Measurements from ENCODE around the gene DVL2.
"Not testable (repeated sequence)": the region's sequence is repeated elsewhere in the genome, so short reads cannot be mapped to it uniquely, and the experiment has no call there.

The DVL2 gene

DNA sequence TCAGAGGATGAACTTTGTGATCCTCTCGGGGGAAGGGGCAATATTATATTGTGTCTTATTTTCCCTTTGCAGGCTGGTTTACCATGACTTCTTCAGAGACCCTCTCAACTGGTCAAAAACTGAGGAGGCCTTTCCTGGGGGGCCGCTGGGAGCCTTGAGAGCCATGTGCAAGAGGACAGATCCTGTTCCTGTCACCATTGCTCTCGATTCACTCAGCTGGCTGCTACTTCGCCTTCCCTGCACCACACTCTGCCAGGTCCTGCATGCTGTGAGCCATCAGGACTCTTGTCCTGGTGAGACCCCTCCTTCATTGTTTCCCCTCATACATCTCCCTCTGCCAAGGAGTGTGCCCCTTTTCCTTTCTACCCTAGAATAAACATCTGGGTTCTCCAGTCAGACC is 20.2 kb upstream of the DVL2 start:
- DNase-seq: no peak

GRCh38 chr17:7253082-7253481 is 18.8 kb upstream of the DVL2 start:
- DNase-seq: no peak

GRCh38 chr17:7252176-7253043 is 18.1 kb upstream of the DVL2 start, which contains the start of gene ELP5:
ELP5 (plus strand) TSS chr17:7252215; CDS start chr17:7252551, 336 bp downstream.
- DNase-seq: peak; percentile 75

DNA sequence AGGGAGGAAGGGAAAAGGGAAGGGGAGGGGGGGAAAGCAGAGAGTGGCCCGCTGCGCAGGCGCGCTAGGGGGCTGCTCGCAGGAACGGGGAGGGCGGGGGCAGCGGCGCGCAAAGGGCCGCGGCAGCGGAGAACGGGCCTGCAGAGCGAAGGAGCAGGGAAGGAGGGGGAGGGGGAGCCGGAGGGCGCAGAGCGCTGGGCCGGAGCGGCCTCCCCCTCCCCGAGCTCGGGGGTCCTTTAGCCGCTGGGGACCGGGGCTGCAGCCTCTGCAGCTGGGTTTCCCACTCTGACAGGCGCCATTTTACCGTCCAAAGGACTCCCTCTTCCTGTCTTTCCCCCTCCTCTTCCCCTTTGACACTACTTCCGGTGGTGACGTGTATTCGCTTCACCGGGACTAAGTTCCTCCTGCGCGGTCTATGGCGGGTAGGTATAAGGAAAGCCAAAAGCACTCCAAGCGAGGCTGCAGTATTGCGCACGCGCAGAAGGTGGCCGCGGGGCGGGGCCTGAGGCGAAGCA is 17.4 kb upstream of the DVL2 start, which contains the start of gene CTDNEP1:
CTDNEP1 (minus strand) TSS at position 74 of the 515 bp plus-strand sequence. CDS start 438 bp downstream, outside the sequence.
- DNase-seq: peak; percentile 94

DNA sequence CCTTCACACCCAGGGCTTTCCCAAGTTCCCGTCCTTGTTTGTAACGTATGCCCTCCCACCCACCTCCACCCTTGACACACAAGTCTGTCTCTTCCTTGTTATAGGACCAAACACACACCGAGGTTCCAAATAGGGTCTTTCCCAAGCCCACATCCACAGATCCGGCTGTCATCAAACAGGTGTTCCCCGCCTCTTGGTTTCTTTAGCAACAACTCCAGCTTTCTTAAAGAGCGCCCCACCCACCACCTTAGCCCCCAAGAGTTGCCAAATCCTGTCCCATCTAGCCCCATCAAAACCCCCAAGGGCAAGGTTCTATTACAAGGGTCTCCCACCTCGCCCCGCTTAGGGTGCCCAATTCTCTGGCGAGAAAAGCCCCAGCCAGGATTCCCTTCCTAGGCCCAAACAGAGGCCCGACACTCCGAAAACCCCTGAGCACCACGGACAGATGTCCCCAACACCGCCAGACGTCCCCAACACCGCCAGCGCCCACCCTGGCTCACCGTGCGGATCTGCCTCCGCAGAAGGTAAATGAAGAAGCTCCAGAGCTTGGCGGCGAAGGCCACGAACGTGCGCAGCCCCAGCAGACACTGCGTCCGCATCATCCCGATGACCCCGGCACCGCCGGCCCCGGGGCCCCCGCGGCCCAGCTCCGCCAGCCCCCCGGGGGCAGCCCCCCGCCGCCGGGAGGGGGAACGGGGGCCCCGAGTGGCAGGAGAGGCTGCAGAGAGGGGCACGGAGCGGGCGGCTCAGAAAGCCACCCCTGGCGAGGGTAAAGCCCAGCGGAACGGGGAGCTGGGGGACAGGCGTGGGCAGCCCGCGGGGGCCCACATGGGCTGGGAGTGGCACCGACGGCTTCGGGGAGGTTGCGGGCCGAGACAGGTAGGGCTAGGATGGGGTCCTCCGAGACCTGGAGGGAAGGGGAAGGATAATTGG is 16.6 kb upstream of the DVL2 start:
- DNase-seq: no peak

DNA sequence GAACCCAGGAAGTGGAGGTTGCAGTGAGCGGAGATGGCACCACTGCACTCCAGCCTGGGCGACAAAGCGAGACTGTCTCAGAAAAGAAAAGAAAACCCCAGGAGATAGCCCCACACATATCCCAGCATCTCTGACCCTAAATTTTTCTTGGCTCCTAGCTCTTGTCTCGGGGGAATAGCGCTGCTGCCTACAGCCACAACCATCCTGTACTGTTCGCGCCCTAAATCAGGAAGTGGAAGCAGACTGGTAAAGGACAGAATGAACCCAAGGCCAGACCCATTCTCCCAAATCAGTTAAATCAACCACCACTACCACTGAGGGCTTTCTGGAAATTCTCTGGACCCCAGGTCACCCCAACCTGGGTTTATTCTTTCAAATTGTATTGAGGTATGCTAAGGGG is 15.5 kb upstream of the DVL2 start:
- DNase-seq: no peak

GRCh38 chr17:7249214-7249613 is 14.9 kb upstream of the DVL2 start:
- DNase-seq: no peak

- no peak for DNase-seq
These were observed 14.5 kb upstream of the DVL2 start for GRCh38 chr17:7248796-7249195.

DNA sequence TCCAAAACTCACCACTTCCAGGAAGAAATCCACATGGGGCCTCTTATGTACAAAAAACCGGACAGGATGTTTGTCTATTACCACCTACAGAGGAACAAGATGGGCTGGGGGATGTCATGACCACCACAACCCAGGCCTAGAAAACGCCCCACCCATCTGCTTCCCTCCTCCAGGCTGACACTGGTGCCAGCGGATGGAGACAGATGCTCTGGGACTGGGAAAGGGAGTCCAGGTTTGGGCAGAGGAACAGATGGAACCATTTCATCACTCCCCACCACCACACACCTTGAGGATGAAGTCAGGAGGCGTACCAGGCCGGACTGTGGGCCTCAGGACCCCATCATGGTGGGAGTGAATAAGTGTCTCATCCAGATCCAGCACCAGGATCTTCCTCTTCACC is 12.5 kb upstream of the DVL2 start:
- no peak for DNase-seq

DNA sequence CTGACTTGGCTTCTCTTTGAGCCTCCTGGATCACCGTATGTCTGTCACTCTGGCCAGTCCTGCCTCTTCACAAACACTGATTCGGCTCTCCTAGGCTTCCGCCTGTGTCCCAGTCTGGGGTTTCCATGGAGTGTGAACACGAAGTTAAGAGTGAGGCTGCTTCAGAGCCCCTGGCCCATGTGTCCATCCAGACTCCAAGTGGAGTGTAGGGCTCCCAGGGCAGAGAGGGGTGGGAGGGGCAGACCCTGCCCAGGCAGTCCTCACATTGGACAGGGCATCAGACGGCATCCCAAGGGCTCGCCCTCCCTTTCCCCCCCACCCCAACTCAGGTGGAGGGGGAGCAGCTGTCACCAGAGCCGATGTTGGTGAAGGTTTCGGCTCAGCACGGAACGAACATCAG is 9.5 kb upstream of the DVL2 start:
- not testable (repeated sequence) for DNase-seq

GRCh38 chr17:7243453-7243729 is 9.1 kb upstream of the DVL2 start:
- DNase-seq: no peak

- DNase-seq: peak; percentile 89
These were observed 8.6 kb upstream of the DVL2 start for GRCh38 chr17:7242717-7243452.

DNA sequence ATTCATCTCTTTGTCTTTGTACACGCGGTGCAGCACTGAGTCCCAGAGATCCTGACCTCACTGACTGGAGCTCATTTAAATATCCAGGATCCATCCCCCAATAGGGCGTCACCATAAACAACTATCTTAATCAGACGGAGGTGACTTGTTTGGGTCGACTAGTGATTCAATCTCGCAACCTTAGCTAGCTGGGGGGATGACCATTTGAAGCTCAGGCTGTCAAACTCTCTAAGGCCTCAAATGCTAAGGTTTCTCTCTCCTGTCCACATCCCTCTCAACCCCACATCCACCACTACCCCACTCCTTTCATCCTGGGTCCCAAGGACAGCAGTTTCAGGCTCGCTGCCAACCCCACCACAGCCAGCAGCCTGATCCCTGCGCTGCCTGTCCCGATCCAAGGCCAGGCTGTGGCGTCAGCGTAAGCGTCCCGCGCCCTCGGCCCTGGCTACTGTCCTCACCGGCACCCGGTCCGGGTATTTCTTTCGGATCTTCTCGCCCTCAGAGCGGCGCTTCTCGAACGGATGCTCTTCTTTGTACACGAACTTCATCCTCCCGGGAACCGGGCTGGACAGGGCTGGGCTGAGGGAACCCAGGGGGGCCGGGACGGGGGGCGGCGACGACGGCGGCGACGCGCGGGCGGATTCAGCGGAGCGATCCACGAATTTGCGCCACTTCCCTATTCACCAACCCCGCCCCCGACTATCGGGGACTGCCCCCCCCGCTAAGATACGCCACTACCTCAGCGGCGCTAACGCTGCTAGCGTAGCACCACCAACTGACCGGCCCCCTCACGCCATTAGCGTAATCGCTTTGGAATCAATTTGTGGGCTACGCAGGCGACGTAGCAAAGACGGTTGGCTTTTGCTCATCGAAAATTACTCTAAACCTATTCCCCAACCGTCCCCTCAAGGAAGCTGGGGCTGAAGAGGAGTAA is 7.7 kb upstream of the DVL2 start, which contains the start of gene GABARAP:
GABARAP (minus strand) TSS at position 667 of the 934 bp plus-strand sequence; CDS start at position 548, 119 bp downstream.
- DNase-seq: peak; percentile 89

DNA sequence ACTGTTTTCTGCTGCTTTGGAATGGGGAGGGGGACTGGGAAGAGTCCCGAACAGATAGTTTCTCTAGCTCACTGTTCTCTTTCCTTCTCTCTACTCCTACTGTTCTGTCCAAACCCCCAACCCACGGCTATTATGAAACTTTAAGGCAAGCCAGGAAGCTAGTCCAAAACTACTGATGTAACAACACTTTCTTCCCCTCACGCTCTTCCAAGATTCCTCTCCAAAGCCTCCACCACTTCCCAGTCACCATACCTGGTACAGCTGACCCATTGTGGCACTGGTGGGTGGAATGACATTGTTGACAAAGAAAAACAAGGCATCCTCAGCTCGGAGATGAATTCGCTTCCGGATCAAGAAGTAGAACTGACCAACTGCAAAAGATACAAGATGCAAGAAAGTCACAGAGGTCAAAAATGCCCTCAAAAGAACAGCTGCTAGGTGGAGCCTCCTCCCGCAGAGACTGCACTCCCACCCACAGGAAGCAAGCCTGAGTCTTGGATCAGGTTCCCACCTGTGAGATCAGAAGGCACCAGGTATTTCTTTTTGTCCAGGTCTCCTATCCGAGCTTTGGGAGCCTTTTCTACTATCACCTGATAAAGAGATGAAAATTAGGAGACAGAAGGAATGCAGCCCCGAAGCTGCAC is 6.9 kb upstream of the DVL2 start:
- DNase-seq: no peak

- no peak for DNase-seq
These were observed 6.1 kb upstream of the DVL2 start for GRCh38 chr17:7240375-7240774.

GRCh38 chr17:7239091-7240027 is 5.0 kb upstream of the DVL2 start, which contains the start of gene PHF23:
PHF23 (minus strand) TSS chr17:7239457; CDS start chr17:7239279, 178 bp downstream.
- DNase-seq: peak; percentile 98

GRCh38 chr17:7238420-7239090 is 4.2 kb upstream of the DVL2 start:
- DNase-seq: peak; percentile 18

DNA sequence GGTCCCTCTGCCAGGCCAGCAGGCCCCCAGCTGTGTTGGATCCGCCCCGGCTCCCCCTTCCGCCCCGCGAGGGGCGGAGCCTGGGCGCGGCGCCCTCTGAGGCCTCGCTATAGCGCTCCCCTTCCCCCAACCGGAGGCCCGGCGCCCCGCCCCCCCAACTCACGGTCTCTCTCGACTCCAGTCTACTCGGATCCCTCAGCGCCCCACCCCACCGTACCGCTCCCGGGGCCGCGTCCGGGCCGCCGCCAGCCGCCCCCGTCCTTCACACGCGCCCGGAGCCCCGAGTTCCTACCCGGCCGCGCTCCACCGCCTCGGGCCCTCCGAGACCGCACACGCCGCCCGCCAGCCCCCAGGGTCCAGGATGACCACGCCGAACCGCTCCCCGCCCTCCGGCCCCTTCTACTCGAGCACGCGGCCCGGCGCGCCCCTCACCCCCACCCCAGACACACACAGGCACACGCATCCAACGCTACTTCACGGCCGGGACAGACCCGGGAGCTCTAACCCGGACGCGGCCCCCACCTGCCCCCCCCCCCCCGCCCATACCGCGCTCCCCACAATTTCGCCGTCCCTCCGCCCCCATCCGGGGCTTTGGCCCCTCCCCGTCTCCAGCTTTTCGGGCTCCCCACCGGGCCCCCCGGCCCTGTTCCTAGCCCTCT is 3.6 kb upstream of the DVL2 start:
- peak; percentile 72 for DNase-seq
